ENCODE results near the gene RAPGEF3. TPM values are rescaled to one million over a fixed set of nuclear protein-coding genes. Genes with fewer than 3 reads are reported as not detected.

Gene RAPGEF3
- total RNA-seq, 1 donor from 2014 or later: 4.9 TPM

GRCh38 chr12:47740606-47741339 lies 17.9 kb downstream of the RAPGEF3 start:
- TF ChIP-seq CTCF (conservative IDR thresholded peaks at IDR 0.05): no peak
- no peak overlapping the region for H3K27ac Mint-ChIP-seq
- no peaks in the 10 kb centered on the region for H3K27me3 Mint-ChIP-seq
- peaks cover 30% of the 10 kb centered on the region for H3K4me1 Mint-ChIP-seq (ENCODE audit: unreplicated experiment)
- DNase-seq (ENCODE audit: extremely low spot score, unreplicated experiment): no peak
- H3K9me3 Mint-ChIP-seq: no peaks in the 10 kb centered on the region
- H3K36me3 Mint-ChIP-seq: no peaks in the 10 kb centered on the region
- no peak overlapping the region for H3K4me3 Mint-ChIP-seq

GRCh38 chr12:47739979-47740378 lies 18.7 kb downstream of the RAPGEF3 start:
- Mint-ChIP-seq H3K4me1 (ENCODE audit: unreplicated experiment) (peaks cover 26% of the 10 kb centered on the region), H3K9me3 (no peaks in the 10 kb centered on the region), H3K27me3 (no peaks in the 10 kb centered on the region), H3K36me3 (no peaks in the 10 kb centered on the region), H3K27ac (no peak overlapping the region), H3K4me3 (no peak overlapping the region)
- DNase-seq (ENCODE audit: extremely low spot score, unreplicated experiment): no peak
- TF ChIP-seq CTCF (conservative IDR thresholded peaks at IDR 0.05): no peak

- no peaks in the 10 kb centered on the region for H3K36me3 Mint-ChIP-seq
- TF ChIP-seq CTCF (conservative IDR thresholded peaks at IDR 0.05): no peak
- no peaks in the 10 kb centered on the region for H3K27me3 Mint-ChIP-seq
- no peak for DNase-seq (ENCODE audit: extremely low spot score, unreplicated experiment)
- no peak overlapping the region for H3K27ac Mint-ChIP-seq
- H3K9me3 Mint-ChIP-seq: no peaks in the 10 kb centered on the region
- peaks cover 29% of the 10 kb centered on the region for H3K4me1 Mint-ChIP-seq (ENCODE audit: unreplicated experiment)
- H3K4me3 Mint-ChIP-seq: no peak overlapping the region
Measured at GRCh38 chr12:47739297-47739696, 19.4 kb downstream of the RAPGEF3 start.

GRCh38 chr12:47737936-47738594 lies 20.6 kb downstream of the RAPGEF3 start:
- no peaks in the 10 kb centered on the region for H3K9me3 Mint-ChIP-seq
- no peak for TF ChIP-seq CTCF (conservative IDR thresholded peaks at IDR 0.05)
- peaks cover 29% of the 10 kb centered on the region for H3K4me1 Mint-ChIP-seq (ENCODE audit: unreplicated experiment)
- H3K36me3 Mint-ChIP-seq: no peaks in the 10 kb centered on the region
- no peak overlapping the region for H3K27ac Mint-ChIP-seq
- no peak overlapping the region for H3K4me3 Mint-ChIP-seq
- no peaks in the 10 kb centered on the region for H3K27me3 Mint-ChIP-seq
- DNase-seq (ENCODE audit: extremely low spot score, unreplicated experiment): no peak

GRCh38 chr12:47736877-47737676 lies 21.6 kb downstream of the RAPGEF3 start:
- peaks cover 29% of the 10 kb centered on the region for H3K4me1 Mint-ChIP-seq (ENCODE audit: unreplicated experiment)
- H3K27me3 Mint-ChIP-seq: no peaks in the 10 kb centered on the region
- DNase-seq (ENCODE audit: extremely low spot score, unreplicated experiment): no peak
- no peaks in the 10 kb centered on the region for H3K9me3 Mint-ChIP-seq
- H3K27ac Mint-ChIP-seq: peak overlapping the region; percentile 57
- H3K36me3 Mint-ChIP-seq: no peaks in the 10 kb centered on the region
- H3K4me3 Mint-ChIP-seq: peak overlapping the region; percentile 42
- no peak for TF ChIP-seq CTCF (conservative IDR thresholded peaks at IDR 0.05)

Data from type B pancreatic cell (in vitro differentiated cells).